ENCODE results near the gene EIF3K.
A peak's percentile ranks its signal among the peaks of the same experiment; 100 is the strongest.
"Not testable (repeated sequence)": the region's sequence is repeated elsewhere in the genome, so short reads cannot be mapped to it uniquely, and the experiment has no call there.

The EIF3K gene

GRCh38 chr19:38619361-38620174 is 580 bp downstream of the EIF3K start:
- no peak for DNase-seq

DNA sequence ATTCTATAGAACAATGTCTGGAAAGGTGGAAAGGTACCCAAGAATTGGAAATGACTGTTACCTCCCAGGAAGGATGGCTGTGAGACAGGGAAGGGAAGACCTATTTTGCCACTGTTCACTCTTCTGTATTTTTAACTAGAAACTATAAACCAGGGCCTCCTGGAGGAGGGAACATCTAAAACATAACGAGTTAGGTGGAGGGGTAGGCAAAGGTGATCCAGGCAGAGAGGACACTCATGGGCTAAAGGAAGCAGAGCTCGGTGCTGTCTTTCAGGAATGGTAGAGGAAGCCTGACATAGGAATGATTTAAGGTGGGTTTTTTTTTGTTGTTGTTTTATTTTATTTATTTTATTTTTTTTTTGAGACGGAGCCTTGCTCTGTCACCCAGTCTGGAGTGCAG is 5.8 kb downstream of the EIF3K start:
- DNase-seq: no peak

GRCh38 chr19:38626401-38626800 is 7.4 kb downstream of the EIF3K start:
- DNase-seq: no peak

- no peak for DNase-seq
These were observed 10.6 kb downstream of the EIF3K start for GRCh38 chr19:38629568-38629967.

- DNase-seq: not testable (repeated sequence)
These were observed 12.3 kb downstream of the EIF3K start for GRCh38 chr19:38631301-38631700.

DNA sequence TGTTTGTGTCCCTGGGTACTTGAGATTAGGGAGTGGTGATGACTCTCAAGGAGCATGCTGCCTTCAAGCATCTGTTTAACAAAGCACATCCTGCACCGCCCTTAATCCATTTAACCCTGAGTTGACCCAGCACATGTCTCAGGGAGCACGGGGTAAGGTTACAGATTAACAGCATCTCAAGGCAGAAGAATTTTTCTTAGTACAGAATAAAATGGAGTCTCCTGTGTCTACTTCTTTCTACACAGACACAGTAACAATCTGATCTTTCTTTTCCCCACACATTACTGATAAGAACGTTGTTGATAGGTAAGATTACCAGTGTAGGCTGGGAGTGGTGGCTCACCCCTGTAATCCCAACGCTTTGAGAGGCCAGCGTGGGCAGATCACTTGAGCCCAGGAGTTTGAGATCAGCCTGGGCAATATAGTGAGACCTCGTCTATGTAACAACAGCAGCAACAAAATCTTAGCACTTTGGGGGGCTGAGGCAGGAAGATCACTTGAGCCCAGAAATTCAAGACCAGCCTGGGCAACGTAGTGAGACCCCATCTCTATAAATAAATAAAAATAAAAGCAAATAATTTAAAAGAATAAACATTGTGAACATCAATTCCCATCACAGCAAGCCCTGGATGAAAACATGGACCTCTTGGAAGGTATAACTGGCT is 13.0 kb downstream of the EIF3K start:
- DNase-seq: not testable (repeated sequence)

DNA sequence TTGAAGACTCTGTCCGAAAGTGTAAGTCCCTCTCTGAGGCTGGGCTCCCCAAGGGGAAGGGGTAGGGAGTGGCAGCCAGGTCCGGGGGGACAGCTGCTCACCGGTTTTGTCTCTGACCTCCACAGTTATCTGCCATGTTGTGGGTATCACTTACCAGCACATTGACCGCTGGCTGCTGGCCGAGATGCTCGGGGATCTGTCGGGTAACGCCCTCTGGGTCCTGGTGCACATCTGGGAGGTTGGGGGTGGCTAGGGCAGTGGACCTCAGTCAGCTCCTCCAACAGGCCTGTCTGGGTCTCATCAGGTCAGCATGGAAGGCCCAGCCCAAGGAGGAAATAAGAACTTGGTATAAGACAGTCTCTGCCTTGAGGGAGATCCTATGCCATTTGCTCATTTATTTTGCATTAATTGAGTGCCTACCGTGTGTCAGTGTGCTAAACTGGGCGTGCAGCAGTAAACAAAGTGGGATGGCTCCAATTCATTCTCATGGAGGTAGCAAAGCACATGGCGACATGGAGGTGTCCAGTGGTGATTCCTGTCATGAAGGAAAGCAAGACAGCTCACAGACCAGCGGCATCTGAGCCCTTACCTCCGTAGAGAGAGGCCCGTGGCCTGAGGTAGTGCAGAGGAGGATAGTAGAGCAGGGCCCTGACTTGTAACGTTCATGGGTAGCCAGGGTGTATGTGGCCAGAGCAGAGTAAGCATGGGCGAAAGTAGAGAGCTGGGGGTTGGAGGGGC is 13.7 kb downstream of the EIF3K start:
- DNase-seq: no peak

GRCh38 chr19:38634757-38635482 is 15.9 kb downstream of the EIF3K start:
- DNase-seq: peak; percentile 83

- DNase-seq: no peak
These were observed 16.8 kb downstream of the EIF3K start for GRCh38 chr19:38635483-38636399.

DNA sequence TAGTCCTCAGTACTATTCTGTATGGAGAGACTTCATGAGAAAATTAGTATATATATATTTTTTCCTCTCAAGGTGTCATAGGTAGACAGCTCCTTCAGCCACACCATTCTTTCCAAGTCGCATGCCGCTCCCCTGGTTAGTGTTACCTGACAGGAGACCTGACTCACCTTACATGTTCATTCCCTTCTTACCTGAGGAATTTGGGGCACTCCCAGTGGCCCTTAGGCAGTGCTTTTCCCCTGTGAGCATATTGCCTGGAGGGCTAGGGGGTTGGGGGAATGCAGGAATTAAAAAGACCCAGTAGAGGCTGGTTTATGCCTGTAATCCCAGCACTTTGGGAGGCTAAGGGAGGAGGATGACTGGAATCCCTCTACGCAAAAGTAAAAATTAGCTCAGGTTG is 19.5 kb downstream of the EIF3K start:
- no peak for DNase-seq

DNA sequence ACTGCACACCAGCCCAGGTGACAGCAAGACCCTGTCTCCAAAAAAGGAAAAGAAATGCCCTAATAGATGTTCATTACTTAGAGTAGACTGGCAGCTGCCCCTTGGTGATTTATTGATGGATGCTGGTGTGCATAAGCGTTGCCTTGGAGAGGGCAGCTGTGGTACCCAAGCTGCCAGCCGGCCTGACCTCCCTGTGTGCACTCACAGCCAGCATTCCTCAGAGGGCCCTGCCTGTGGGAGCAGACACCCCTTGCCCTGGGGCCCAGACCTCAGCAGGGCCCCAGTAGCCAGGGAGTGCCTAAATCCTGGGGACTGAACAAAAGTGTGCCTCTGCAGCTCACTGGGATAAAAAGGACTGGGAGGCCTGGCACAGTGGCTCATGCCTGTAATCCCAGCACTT is 20.7 kb downstream of the EIF3K start:
- DNase-seq: no peak

DNA sequence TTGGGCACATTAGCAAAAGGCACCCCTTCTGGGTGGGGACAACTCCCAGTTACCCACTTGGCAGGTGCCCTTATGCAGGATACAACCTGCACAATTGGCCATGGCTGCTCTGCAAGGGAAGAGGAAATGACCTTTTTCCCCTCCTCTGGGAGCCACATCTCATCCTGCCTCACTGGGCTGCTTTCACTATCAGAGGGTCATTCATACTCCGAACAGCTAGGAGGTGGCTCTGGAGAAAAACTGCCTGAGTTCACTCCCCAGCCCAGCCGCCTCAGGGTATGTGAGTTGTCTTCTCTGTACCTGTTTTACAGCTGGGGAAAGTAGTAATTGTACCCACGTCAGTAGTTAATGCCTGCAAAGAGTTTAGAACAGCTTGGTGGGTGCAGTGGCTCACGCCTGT is 21.4 kb downstream of the EIF3K start:
- DNase-seq: no peak

- no peak for DNase-seq
These were observed 23.2 kb downstream of the EIF3K start for GRCh38 chr19:38642176-38642575.

GRCh38 chr19:38644719-38645118 is 25.7 kb downstream of the EIF3K start:
- no peak for DNase-seq

DNA sequence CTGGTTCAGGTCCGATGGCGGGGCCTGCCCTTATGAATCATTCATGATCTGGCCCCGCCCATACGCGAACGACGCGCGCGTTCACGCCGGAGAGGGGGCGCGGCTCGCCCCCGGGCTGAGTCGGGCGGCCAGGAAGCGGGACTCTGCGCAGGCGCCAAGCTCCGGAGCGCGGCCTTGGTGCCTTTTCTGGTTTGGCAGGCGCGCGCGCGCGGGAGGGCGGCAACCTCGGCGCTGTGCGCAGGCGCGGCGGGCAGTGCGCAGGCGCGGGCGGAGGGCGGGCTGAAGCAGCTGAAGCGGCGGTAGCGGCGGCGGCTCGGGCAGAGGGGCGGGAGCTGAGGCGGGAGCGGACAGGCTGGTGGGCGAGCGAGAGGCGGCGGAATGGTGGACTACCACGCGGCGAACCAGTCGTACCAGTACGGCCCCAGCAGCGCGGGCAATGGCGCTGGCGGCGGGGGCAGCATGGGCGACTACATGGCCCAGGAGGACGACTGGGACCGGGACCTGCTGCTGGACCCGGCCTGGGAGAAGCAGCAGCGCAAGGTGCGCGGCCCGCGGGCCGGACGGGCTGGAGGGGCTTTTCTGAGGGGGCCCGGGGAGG is 28.5 kb downstream of the EIF3K start, which contains the start of gene ACTN4:
ACTN4 (plus strand) TSS at position 282 of the 598 bp plus-strand sequence; CDS start at position 379, 97 bp downstream.
- peak; percentile 100 for DNase-seq

- no peak for DNase-seq
These were observed 29.2 kb downstream of the EIF3K start for GRCh38 chr19:38647966-38648768.

- no peak for DNase-seq
These were observed 29.8 kb downstream of the EIF3K start for GRCh38 chr19:38648769-38649304.

DNA sequence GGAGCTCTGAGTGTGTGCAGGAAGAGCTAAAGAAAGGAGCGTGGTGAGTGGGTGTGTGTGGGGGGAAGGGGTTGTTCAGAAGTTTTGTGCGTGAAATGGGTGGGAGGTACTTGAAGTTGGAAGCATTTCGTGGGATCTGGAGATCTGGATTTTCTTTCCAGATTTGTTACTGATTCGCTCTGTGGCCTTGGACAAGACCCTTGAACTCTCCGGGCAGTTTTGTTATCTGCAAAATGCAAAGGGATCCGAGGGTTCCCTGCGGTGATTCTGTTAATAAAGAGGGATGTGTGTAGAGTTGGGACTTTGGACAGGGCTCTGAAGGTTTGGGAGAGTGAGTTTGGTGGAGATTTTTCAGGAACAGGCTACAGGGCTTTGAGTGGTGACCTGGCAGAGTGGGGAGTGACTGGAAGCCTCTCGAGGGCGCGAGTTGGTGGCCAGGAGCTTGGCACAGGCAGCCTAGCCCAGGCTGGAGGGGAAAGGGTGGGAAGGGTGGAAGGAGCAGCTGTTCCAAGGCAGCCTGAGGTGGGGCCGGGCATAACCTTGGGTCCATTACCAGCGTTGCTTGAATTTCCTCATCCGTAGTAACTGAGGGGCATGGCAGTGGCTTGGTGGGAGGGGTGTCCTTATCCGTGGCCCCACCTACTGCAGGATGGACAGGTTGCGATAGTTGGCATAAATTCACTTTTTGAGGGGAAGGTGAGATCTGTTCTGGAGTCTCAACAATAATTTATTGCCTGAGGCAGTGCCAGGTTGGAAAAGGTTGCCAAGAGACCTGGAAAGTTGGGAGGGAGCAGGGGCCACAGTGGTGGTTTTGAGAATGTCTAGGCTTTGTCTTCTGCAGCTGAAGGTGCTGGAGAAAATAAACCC is 30.6 kb downstream of the EIF3K start:
- no peak for DNase-seq

- no peak for DNase-seq
These were observed 31.3 kb downstream of the EIF3K start for GRCh38 chr19:38650172-38650775.
